PC-9 (cell line): ENCODE measurements around the gene IVL. TPM values are rescaled to one million over a fixed set of nuclear protein-coding genes. Genes with fewer than 3 reads are reported as not detected.

Source experiments
- BruUV-seq: library from RNA; stranded (reverse); fragments of 400-500 nt; replicated peaks from 2 replicates; lab custom pipeline; 2021; lab: Mats Ljungman, UMichigan
- CTCF ChIA-PET: fragments of 300-600 bp; sonication (Branson Sonifier 250); formaldehyde crosslinking; loops from one replicate; lab custom pipeline; 2022; ENCODE audit warnings: antibody characterized with exemption; lab: Charles Lee
- POLR2A ChIA-PET: fragments of 300-600 bp; sonication (Branson Sonifier 250); formaldehyde crosslinking; loops from one replicate; lab custom pipeline; 2022; ENCODE audit warnings: antibody characterized with exemption; ENCODE audit not compliant: unreplicated experiment; lab: Charles Lee
- DNase-seq, 2 experiments: peaks; one replicate each; pipeline versions ENCODE4 v3.0.0 to v3.0.0-alpha.2; 2015 to 2022; ENCODE audit warnings: mixed read lengths in 1 of 2
- H2AFZ ChIP-seq: fragments of 200-600 bp; sonication (generic); 2 replicates; pipeline ENCODE4 v1.8.1; 2017; ENCODE audit warnings: antibody characterized with exemption
- H3F3A ChIP-seq: fragments of 200-600 bp; sonication (generic); 2 replicates; pipeline ENCODE4 v1.8.1; 2017; ENCODE audit warnings: antibody characterized with exemption, mild to moderate bottlenecking, low read depth; ENCODE audit not compliant: insufficient read depth
- H3K27ac ChIP-seq: fragments of 200-600 bp; sonication (generic); 2 replicates; pipeline ENCODE4 v1.6.1; 2016; ENCODE audit warnings: mixed run types
- H3K27me3 ChIP-seq: fragments of 200-600 bp; sonication (generic); 2 replicates; pipeline ENCODE4 v1.6.1; 2016; ENCODE audit warnings: low read depth, mixed run types; ENCODE audit not compliant: insufficient read depth
- H3K36me3 ChIP-seq: fragments of 200-600 bp; sonication (generic); 2 replicates; pipeline ENCODE4 v1.6.1; 2016; ENCODE audit warnings: low read depth, mixed run types
- H3K4me1 ChIP-seq: fragments of 200-600 bp; sonication (generic); replicated peaks from 2 replicates; pipeline ENCODE4 v1.6.1; 2016; ENCODE audit warnings: mixed run types; ENCODE audit not compliant: insufficient read depth
- H3K4me2 ChIP-seq: fragments of 200-600 bp; sonication (generic); 2 replicates; pipeline ENCODE4 v1.6.1; 2017; ENCODE audit warnings: mixed run types
- H3K4me3 ChIP-seq: fragments of 200-600 bp; sonication (generic); 2 replicates; pipeline ENCODE4 v1.6.1; 2016; ENCODE audit warnings: mixed run types
- H3K79me2 ChIP-seq: fragments of 200-600 bp; sonication (generic); 2 replicates; pipeline ENCODE4 v1.6.1; 2017; ENCODE audit warnings: low read depth, mixed run types
- H3K9me2 ChIP-seq: fragments of 200-600 bp; sonication (generic); 2 replicates; pipeline ENCODE4 v1.8.1; 2017; ENCODE audit warnings: mild to moderate bottlenecking; ENCODE audit not compliant: insufficient read depth
- H3K9me3 ChIP-seq: fragments of 200-600 bp; sonication (generic); 2 replicates; pipeline ENCODE4 v1.8.1; 2016; ENCODE audit warnings: low read depth; ENCODE audit not compliant: insufficient read depth
- H4K20me1 ChIP-seq: fragments of 200-600 bp; sonication (generic); 2 replicates; pipeline ENCODE4 v1.8.1; 2017; ENCODE audit not compliant: insufficient read depth
- CTCF ChIP-seq: fragments of 200-600 bp; sonication (generic); conservative IDR thresholded peaks from 2 replicates; pipeline ENCODE4 v1.6.1; 2017; ENCODE audit warnings: mixed run types, antibody characterized with exemption, mild to moderate bottlenecking, moderate library complexity
- EZH2 ChIP-seq: fragments of 200-600 bp; sonication (generic); IDR thresholded peaks from 2 replicates; pipeline ENCODE4 v1.8.0; 2017; ENCODE audit warnings: antibody characterized with exemption, low read depth
- intact Hi-C: fragments of 100-400 bp; cut with micrococcal nuclease; formaldehyde crosslinking; loops from one replicate; pipeline ENCODE4 v1.10.0; 2022; ENCODE audit not compliant: unreplicated experiment
- total RNA-seq: library from RNA; stranded (reverse); gene quantifications from 2 replicates; pipeline ENCODE4 v1.2.3, GENCODE V29; 2021

Gene IVL
- total RNA-seq, 1 experiment from 2014 or later = not detected

GRCh38 chr1:152933196-152933595 is 24.9 kb downstream of the IVL start:
- H3K4me3 ChIP-seq = no peak overlapping the region
- intact Hi-C loops = no loop called here
- ChIA-PET CTCF (no interaction called here), POLR2A (no interaction called here)
- H3K79me2 ChIP-seq = no peaks in the 10 kb centered on the region
- no peak for TF ChIP-seq EZH2
- TF ChIP-seq CTCF = no peak
- H3K27ac ChIP-seq = no peak overlapping the region
- H3F3A ChIP-seq = 0 out of 2 replicates have a peak, but pooled peaks cover 6% of the 10 kb centered on the region
- no peak overlapping the region for H3K4me2 ChIP-seq
- no peaks in the 10 kb centered on the region for H3K9me2 ChIP-seq
- no peaks in the 10 kb centered on the region for H4K20me1 ChIP-seq
- BruUV-seq = no TSS peak
- H3K27me3 ChIP-seq = no peaks in the 10 kb centered on the region
- H3K9me3 ChIP-seq = no peaks in the 10 kb centered on the region
- no peak overlapping the region for H2AFZ ChIP-seq
- no peaks in the 10 kb centered on the region for H3K36me3 ChIP-seq
- peaks cover 5% of the 10 kb centered on the region for H3K4me1 ChIP-seq
- DNase-seq = peak in 1 of 2 experiments; percentile 72

- intact Hi-C loops = no loop called here
- Histone ChIP-seq H3K36me3 (no peaks in the 10 kb centered on the region), H3K27me3 (no peaks in the 10 kb centered on the region), H3K9me3 (no peaks in the 10 kb centered on the region), H3K4me2 (no peak overlapping the region), H3F3A (no peaks in the 10 kb centered on the region), H4K20me1 (no peaks in the 10 kb centered on the region), H3K27ac (no peak overlapping the region), H3K79me2 (no peaks in the 10 kb centered on the region), H3K9me2 (no peaks in the 10 kb centered on the region), H3K4me1 (no peaks in the 10 kb centered on the region), H2AFZ (no peak overlapping the region), H3K4me3 (no peak overlapping the region)
- CTCF ChIA-PET = no interaction called here
- BruUV-seq = no TSS peak
- POLR2A ChIA-PET = no interaction called here
- TF ChIP-seq EZH2 (no peak), CTCF (no peak)
- DNase-seq = no peak
These were observed 32.3 kb downstream of the IVL start for GRCh38 chr1:152940614-152941013.

- no peaks in the 10 kb centered on the region for H3K79me2 ChIP-seq
- no peak for DNase-seq
- no peak overlapping the region for H2AFZ ChIP-seq
- TF ChIP-seq EZH2 (no peak), CTCF (0 out of 2 replicates have a peak, but pooled peaks have one; percentile 31)
- POLR2A ChIA-PET = no interaction called here
- no peaks in the 10 kb centered on the region for H3K9me2 ChIP-seq
- H3K9me3 ChIP-seq = no peaks in the 10 kb centered on the region
- no peak overlapping the region for H3K4me2 ChIP-seq
- H3K27me3 ChIP-seq = no peaks in the 10 kb centered on the region
- intact Hi-C loops = no loop called here
- no peak overlapping the region for H3K4me3 ChIP-seq
- CTCF ChIA-PET = no interaction called here
- no peaks in the 10 kb centered on the region for H3K4me1 ChIP-seq
- no TSS peak for BruUV-seq
- H3K27ac ChIP-seq = no peak overlapping the region
- H3K36me3 ChIP-seq = no peaks in the 10 kb centered on the region
- no peaks in the 10 kb centered on the region for H4K20me1 ChIP-seq
- no peaks in the 10 kb centered on the region for H3F3A ChIP-seq
These were observed 32.8 kb downstream of the IVL start for GRCh38 chr1:152941037-152941711.
